HG02763 (cell line): Measurements from ENCODE around the gene COL6A2.

Experiments
- ATAC-seq: cut with Tn5 transposase; IDR thresholded peaks from one replicate; pipeline ENCODE4 v1.9.1; 2021; ENCODE audit warnings: mild to moderate bottlenecking, moderate library complexity; ENCODE audit not compliant: unreplicated experiment

COL6A2 gene

GRCh38 chr21:46112725-46113215 lies 14.9 kb downstream of the COL6A2 start:
- ATAC-seq = no peak

GRCh38 chr21:46113497-46114176 lies 15.7 kb downstream of the COL6A2 start:
- ATAC-seq = no peak

DNA sequence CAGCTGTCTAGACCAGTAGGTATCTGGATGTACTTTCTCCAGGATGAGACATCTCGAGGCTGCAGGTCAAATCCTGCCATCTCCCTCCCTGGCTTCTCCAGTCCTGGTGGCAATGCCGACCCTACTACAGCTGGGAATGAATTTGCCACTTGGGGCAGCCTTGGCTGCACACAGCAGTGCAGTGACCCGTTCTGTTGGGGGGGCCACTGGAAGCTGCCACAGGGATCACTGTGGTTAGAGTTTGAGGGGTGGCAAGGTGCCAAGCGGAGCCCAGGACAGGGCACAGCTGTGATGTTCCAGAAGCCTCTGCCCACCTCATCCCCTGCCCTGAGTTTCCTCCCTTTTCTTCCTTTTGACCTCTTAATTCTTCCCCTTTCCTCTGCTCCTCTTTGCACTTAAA lies 17.1 kb downstream of the COL6A2 start:
- ATAC-seq = no peak

GRCh38 chr21:46115441-46116188 lies 17.7 kb downstream of the COL6A2 start:
- ATAC-seq = no peak

GRCh38 chr21:46116189-46116775 lies 18.4 kb downstream of the COL6A2 start:
- ATAC-seq = no peak

GRCh38 chr21:46116776-46117585 lies 19.1 kb downstream of the COL6A2 start:
- no peak for ATAC-seq

- no peak for ATAC-seq
Observed at GRCh38 chr21:46117586-46118315, 19.8 kb downstream of the COL6A2 start.

DNA sequence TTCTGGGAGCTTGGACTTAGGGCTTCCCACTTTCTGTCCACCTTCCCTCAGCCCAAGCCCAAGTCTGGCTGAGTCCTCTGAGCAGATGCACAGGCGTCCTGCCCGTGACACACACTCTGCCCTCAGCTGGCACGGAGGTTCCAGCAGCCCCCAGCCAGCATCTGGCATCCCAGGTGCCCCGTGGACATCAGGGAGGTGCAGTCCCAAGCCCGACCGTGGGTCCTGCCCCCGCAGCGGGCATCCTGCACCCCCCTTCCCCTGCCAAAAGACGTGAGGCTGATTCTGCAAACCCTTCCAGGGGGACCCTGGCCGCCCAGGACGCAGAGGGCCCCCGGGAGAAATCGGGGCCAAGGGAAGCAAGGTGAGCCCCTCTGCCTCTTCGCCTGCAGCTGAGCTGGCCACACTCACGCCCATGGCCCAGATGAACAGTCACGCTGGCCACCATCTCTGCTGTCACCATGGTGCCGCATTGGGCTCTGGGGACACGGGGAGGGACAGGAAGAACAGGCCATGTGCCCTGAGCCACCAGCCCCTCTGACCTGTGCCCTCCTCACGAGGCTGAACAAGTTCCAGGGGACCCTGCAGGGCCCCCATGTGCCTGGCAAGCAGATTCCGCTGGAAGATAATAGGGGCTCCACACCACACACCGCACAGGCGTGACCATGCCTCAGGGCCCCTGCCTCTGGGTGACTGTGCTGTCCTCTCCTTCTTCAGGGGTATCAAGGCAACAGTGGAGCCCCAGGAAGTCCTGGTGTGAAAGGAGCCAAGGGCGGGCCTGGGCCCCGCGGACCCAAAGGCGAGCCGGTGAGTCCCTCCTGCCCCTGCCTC lies 20.6 kb downstream of the COL6A2 start:
- no peak for ATAC-seq

DNA sequence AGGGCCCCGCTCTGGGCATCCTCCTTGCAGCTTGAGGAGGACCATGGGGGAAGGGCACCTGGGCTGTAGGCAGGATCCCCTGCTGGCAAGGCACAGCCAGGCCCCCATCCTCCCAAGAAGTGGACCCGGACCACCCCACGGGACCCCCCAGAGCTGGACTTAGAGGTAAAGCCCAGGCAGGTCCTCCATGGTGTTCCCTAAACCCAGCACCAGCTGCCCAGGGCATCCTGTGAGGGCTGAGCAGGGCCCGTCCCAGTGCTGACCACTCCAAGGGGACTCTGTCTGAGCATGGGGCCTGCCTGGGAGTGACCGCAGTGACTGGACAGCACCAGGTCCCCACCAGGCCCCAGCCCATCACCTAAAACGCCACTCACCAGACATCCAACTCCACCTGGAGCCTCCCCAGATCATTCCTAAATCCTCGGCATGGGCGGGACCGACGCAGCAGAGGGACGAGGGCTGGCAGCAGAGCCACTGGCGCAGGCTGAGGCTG lies 21.3 kb downstream of the COL6A2 start:
- ATAC-seq = no peak

GRCh38 chr21:46119637-46120271 lies 21.8 kb downstream of the COL6A2 start:
- ATAC-seq = no peak

- no peak for ATAC-seq
Observed at GRCh38 chr21:46120301-46121285, 22.7 kb downstream of the COL6A2 start.

DNA sequence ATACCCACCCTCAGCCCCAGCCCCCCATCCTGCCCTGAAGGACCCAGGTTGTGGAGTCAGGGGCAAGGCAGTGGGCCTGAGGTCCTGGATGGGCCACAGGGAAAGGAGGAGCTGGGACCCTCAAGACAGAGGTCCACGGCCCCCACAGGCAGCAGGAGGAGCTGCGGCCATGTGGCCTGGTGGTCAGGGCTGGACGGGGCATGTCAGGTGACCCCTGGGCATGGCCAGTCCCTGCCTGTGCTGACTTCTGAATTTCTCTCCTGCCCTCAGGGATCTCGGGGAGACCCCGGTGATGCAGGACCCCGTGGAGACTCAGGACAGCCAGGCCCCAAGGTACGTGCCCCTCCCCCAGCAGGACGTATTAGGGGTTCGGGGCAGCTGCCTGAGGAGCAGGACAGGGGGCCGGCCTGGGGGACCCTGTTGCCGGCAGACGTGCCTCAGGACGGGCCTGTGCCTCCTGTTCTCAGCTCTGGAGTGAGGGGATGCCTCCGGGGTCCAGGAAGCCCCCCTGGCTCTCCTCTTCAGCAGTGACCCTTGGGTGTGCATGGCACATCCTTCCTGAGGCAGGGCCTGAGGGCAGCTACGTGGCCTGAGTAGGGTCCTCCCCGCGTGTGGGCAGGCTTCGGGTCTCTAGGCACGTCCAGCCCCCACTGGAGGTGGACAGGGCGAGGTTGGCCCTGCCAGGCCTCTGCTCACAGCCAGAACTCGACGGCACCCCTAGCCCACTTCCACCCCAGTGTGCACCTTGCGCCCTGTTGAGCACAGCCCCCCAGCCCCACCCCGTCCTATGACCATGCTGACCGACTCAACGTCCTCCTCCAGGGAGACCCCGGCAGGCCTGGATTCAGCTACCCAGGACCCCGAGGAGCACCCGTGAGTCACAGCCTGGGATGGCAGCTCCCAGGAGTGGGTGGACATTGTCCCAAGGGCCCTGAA lies 23.6 kb downstream of the COL6A2 start:
- no peak for ATAC-seq

DNA sequence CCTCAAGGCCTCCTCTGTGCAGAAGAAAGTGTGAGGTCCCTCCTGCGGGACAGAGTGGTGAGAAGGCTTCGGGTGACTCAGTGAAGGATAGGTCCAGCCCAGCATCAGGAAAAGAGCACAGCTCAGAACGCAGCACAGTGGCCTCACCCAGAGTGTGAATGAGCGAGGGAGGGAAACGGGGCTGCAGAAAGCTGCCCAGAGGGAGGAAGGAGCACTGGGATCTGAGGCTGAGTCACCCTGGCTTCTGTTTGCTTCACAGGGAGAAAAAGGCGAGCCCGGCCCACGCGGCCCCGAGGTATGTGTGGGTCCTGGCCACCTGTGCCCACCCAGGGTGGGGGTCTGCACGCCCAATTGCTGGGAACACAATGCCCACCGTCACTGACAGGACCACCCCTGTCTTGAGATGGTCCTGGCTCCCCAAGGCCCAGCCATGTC lies 24.3 kb downstream of the COL6A2 start:
- no peak for ATAC-seq

GRCh38 chr21:46122758-46123683 lies 25.1 kb downstream of the COL6A2 start:
- no peak for ATAC-seq

- ATAC-seq = no peak
Observed at GRCh38 chr21:46124083-46124925, 26.4 kb downstream of the COL6A2 start.
